SK-N-SH treated with all-trans-retinoic acid at 6 μM for 48 hours (cell line): ENCODE data around the gene MCU.

Experiments
- ATAC-seq: fragments of 200-7000 bp; cut with Tn5 transposase; 3 replicates; pipeline ENCODE4 v1.9.1; 2020; ENCODE audit warnings: mild to moderate bottlenecking, moderate library complexity
- ARNTL ChIP-seq: fragments of 450-650 bp; formaldehyde crosslinking; IDR thresholded peaks from 2 replicates; pipeline ENCODE4 v1.5.0; 2020; ENCODE audit warnings: low read depth, mild to moderate bottlenecking, moderate library complexity, borderline replicate concordance
- BACH2 ChIP-seq: fragments of 250-450 bp; sonication (Bioruptor Pico); IDR thresholded peaks from 2 replicates; pipeline ENCODE4 v1.9.0; 2021; ENCODE audit warnings: mild to moderate bottlenecking, borderline replicate concordance
- CSRNP3 ChIP-seq: fragments of 250-450 bp; sonication (Bioruptor Pico); IDR thresholded peaks from 2 replicates; pipeline ENCODE4 v1.5.1; 2021; ENCODE audit warnings: mild to moderate bottlenecking, moderate library complexity
- ESRRG ChIP-seq: fragments of 250-450 bp; sonication (Bioruptor Pico); IDR thresholded peaks from 2 replicates; pipeline ENCODE4 v1.6.1; 2021; ENCODE audit warnings: mild to moderate bottlenecking
- GLIS3 ChIP-seq: fragments of 250-450 bp; sonication (Bioruptor Pico); IDR thresholded peaks from 2 replicates; pipeline ENCODE4 v1.5.0; 2020; ENCODE audit warnings: mild to moderate bottlenecking, moderate library complexity
- OSR1 ChIP-seq: fragments of 250-450 bp; sonication (Bioruptor Pico); IDR thresholded peaks from 2 replicates; pipeline ENCODE4 v1.8.0; 2022; ENCODE audit warnings: moderate library complexity, mild to moderate bottlenecking, inconsistent platforms
- PPARA ChIP-seq: fragments of 250-450 bp; sonication (Bioruptor Pico); IDR thresholded peaks from 2 replicates; pipeline ENCODE4 v1.5.0; 2020; ENCODE audit warnings: mild to moderate bottlenecking, borderline replicate concordance
- RARB ChIP-seq: fragments of 250-450 bp; sonication (Bioruptor Pico); IDR thresholded peaks from 2 replicates; pipeline ENCODE4 v1.8.0; 2021; ENCODE audit warnings: mild to moderate bottlenecking, moderate library complexity
- SNAI2 ChIP-seq: fragments of 250-450 bp; sonication (Bioruptor Pico); IDR thresholded peaks from 2 replicates; pipeline ENCODE4 v1.5.0; 2020; ENCODE audit warnings: mild to moderate bottlenecking, moderate library complexity
- TOX ChIP-seq: fragments of 250-450 bp; sonication (Bioruptor Pico); IDR thresholded peaks from 2 replicates; pipeline ENCODE4 v1.8.0; 2021; ENCODE audit warnings: mild to moderate bottlenecking, moderate library complexity, borderline replicate concordance
- ZFP3 ChIP-seq: fragments of 250-450 bp; sonication (Bioruptor Pico); IDR thresholded peaks from 2 replicates; pipeline ENCODE4 v1.5.0; 2020; ENCODE audit warnings: mild to moderate bottlenecking, moderate library complexity
- ZFP30 ChIP-seq: fragments of 450-650 bp; formaldehyde crosslinking; IDR thresholded peaks from 2 replicates; pipeline ENCODE4 v1.5.0; 2022; ENCODE audit warnings: mild to moderate bottlenecking, moderate library complexity
- ZNF565 ChIP-seq: fragments of 450-650 bp; formaldehyde crosslinking; conservative IDR thresholded peaks from 2 replicates; pipeline ENCODE4 v1.5.0; 2020; ENCODE audit warnings: low read depth, mild to moderate bottlenecking, moderate library complexity
- ZNF70 ChIP-seq: fragments of 450-650 bp; formaldehyde crosslinking; IDR thresholded peaks from 2 replicates; pipeline ENCODE4 v1.5.0; 2020; ENCODE audit warnings: mild to moderate bottlenecking, moderate library complexity
- TF ChIP-seq, protein P1 (sequence below): fragments of 250-450 bp; sonication (Bioruptor Pico); IDR thresholded peaks from 2 replicates; pipeline ENCODE4 v1.8.0; 2021; ENCODE audit warnings: low read depth, mild to moderate bottlenecking, moderate library complexity, borderline replicate concordance
- TF ChIP-seq, protein P2 (sequence below): fragments of 250-450 bp; sonication (Bioruptor Pico); IDR thresholded peaks from 2 replicates; pipeline ENCODE4 v1.5.0; 2020; ENCODE audit warnings: mild to moderate bottlenecking, moderate library complexity

The MCU gene

DNA sequence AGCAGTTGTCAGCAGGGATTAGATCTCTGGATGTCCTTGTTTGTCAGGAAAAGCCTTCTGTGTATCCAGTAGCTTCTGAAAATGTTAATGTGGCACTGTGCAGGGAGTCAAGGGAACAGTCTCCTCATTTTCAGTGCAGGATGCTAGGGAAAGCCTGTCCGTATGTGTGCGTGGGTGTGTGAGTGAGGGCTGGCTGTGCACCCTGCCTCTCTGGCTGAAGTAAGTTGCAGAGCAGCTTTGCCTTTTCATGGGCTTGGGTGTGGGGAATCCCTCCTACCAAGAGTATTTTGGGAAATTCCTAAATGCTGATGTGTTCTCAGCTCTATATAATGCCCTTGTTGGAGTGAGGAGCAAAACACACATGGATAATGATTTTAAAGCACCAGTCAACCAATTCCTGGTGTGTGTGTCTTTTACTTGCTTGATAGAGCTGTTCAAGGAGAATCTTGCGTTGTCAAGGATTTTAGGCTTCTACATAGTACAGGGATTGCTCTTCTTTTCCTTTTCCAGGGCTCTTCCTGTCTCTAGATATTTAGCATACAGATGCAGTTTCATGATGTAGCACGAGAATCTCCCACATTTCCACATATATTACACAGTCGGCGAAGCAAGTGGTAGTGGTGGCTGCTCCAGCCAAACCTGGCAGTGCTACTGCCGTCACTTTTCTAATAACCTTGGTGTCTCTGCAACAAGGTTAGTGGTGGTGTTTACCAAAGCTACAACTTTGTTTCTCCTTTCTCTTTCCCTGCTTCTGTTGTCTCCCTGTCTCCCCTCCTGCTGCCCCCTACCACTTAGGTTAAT lies 92.8 kb downstream of the MCU start (continued):
- no peak for TF ChIP-seq CSRNP3 (CRISPR knock-in tag)
- TF ChIP-seq TOX: no peak
- no peak for TF ChIP-seq RARB
- no peak for TF ChIP-seq ESRRG (CRISPR knock-in tag)

DNA sequence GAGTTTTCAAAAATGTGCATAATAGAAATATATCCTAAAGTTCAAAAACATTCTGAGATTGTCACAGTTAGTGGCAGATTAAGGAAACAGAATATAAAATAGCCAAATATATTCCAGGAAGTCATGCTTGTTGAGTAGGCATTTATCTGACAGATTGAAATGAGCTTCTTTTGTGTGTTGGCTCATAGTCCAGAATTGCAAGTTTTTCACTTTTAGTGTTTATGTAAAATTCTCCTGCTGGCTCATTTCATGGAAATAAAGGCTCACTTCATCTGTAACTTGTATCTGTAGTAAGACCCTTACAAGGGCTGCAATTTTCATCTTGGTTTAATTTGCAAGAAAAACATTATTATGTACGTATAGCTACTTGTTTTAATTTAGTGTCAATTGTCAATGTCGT lies 93.5 kb downstream of the MCU start:
- TF ChIP-seq PPARA (CRISPR knock-in tag) (no peak), ZFP3 (CRISPR knock-in tag) (no peak), BACH2 (CRISPR knock-in tag) (no peak), SNAI2 (no peak), ZNF565 (no peak), ZFP30 (CRISPR knock-in tag) (no peak), OSR1 (no peak), ARNTL (CRISPR knock-in tag) (no peak), GLIS3 (CRISPR knock-in tag) (no peak), CSRNP3 (CRISPR knock-in tag) (no peak), RARB (no peak)
- TF ChIP-seq, protein P1, sequence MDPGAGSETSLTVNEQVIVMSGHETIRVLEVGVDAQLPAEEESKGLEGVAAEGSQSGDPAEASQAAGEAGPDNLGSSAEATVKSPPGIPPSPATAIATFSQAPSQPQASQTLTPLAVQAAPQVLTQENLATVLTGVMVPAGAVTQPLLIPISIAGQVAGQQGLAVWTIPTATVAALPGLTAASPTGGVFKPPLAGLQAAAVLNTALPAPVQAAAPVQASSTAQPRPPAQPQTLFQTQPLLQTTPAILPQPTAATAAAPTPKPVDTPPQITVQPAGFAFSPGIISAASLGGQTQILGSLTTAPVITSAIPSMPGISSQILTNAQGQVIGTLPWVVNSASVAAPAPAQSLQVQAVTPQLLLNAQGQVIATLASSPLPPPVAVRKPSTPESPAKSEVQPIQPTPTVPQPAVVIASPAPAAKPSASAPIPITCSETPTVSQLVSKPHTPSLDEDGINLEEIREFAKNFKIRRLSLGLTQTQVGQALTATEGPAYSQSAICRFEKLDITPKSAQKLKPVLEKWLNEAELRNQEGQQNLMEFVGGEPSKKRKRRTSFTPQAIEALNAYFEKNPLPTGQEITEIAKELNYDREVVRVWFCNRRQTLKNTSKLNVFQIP (CRISPR knock-in tag): no peak
- TF ChIP-seq, protein P2, sequence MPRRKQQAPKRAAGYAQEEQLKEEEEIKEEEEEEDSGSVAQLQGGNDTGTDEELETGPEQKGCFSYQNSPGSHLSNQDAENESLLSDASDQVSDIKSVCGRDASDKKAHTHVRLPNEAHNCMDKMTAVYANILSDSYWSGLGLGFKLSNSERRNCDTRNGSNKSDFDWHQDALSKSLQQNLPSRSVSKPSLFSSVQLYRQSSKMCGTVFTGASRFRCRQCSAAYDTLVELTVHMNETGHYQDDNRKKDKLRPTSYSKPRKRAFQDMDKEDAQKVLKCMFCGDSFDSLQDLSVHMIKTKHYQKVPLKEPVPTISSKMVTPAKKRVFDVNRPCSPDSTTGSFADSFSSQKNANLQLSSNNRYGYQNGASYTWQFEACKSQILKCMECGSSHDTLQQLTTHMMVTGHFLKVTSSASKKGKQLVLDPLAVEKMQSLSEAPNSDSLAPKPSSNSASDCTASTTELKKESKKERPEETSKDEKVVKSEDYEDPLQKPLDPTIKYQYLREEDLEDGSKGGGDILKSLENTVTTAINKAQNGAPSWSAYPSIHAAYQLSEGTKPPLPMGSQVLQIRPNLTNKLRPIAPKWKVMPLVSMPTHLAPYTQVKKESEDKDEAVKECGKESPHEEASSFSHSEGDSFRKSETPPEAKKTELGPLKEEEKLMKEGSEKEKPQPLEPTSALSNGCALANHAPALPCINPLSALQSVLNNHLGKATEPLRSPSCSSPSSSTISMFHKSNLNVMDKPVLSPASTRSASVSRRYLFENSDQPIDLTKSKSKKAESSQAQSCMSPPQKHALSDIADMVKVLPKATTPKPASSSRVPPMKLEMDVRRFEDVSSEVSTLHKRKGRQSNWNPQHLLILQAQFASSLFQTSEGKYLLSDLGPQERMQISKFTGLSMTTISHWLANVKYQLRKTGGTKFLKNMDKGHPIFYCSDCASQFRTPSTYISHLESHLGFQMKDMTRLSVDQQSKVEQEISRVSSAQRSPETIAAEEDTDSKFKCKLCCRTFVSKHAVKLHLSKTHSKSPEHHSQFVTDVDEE (CRISPR knock-in tag): no peak
- no peak for ATAC-seq

DNA sequence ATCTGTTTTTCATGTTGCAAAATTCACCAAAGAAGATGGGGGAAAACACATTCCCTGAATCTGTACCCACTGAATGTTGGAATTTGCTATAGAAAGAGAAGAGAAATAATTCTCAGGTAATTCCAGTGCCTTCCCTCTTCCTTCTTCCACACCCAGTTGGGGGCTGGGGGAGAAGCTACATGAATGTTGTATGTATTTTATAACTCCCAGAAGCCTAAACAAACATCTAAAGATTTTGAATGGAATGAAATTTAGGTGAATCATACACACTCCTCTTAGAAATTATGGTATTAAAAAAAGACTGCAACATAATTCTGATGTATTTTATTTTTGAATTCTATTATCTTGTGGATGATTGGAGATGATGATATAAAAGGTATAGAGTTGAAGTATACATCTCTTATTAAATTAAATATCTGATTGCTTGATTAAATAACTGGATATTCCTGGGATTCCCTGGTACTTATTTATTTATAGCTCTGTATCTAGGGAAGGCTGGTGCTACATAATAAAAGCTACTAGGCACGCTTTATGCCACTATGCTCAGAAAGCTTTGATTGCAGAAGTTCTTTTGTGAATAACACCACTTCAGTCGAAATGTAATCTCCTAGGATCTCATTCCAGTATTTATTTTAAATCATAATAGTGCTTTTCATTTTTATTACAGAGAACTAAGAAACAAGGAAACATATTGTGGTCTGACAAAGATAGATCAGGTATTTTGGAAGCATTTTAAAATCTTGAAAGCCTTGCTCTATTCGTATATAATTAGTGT lies 98.5 kb downstream of the MCU start:
- TF ChIP-seq, protein P1 (CRISPR knock-in tag): no peak
- no peak for TF ChIP-seq PPARA (CRISPR knock-in tag)
- TF ChIP-seq BACH2 (CRISPR knock-in tag): no peak
- TF ChIP-seq ZNF70 (CRISPR knock-in tag): peak; percentile 11; the same call in 1 of the 2 replicates
- TF ChIP-seq ZFP3 (CRISPR knock-in tag): no peak
- TF ChIP-seq, protein P2 (CRISPR knock-in tag): no peak
- TF ChIP-seq, all 23 proteins: peak for 1
- no peak for ATAC-seq
